ENCODE measurements around the gene FAP.

Gene FAP

DNA sequence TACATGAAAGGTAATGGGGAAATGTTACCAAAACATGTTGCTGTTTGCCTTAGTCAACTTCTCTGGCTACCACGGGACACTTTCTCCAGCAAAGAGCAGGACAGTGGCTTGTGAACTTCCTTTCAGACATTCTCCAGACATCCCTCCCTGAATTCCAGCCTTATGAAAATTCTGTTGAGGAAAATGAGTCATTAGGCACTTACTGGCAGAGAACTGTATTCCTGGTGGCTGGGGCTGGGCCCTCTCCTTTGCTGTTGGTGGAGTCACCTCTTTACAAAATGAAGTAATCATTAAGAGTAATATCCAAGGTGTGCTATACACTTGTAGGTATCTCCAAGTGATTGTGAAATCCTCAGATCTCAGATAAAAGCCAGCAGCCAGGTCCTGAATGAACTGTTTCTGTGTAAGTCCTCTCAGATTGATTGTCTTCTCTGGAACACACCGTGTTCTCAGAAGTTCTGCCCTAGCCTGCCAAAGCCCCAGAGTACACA, 1.3 kb upstream of the FAP start:
- H3K27me3 ChIP-seq (ENCODE audit: insufficient read depth, poor library complexity, severe bottlenecking) = no peaks in the 10 kb centered on the region
- H3K4me3 ChIP-seq (replicated peaks; ENCODE audit: insufficient read depth, low read length) = no peak overlapping the region
- H3K27ac ChIP-seq (replicated peaks) = no peak overlapping the region
- no peak for TF ChIP-seq SPI1 (IDR thresholded peaks at IDR 0.05; ENCODE audit: borderline replicate concordance, low read depth)
- no peak for TF ChIP-seq POLR2AphosphoS5 (IDR thresholded peaks at IDR 0.05; ENCODE audit: low read depth)
- no peak for TF ChIP-seq GABPA (IDR thresholded peaks at IDR 0.05; ENCODE audit: low read depth)
- TF ChIP-seq, protein P1, sequence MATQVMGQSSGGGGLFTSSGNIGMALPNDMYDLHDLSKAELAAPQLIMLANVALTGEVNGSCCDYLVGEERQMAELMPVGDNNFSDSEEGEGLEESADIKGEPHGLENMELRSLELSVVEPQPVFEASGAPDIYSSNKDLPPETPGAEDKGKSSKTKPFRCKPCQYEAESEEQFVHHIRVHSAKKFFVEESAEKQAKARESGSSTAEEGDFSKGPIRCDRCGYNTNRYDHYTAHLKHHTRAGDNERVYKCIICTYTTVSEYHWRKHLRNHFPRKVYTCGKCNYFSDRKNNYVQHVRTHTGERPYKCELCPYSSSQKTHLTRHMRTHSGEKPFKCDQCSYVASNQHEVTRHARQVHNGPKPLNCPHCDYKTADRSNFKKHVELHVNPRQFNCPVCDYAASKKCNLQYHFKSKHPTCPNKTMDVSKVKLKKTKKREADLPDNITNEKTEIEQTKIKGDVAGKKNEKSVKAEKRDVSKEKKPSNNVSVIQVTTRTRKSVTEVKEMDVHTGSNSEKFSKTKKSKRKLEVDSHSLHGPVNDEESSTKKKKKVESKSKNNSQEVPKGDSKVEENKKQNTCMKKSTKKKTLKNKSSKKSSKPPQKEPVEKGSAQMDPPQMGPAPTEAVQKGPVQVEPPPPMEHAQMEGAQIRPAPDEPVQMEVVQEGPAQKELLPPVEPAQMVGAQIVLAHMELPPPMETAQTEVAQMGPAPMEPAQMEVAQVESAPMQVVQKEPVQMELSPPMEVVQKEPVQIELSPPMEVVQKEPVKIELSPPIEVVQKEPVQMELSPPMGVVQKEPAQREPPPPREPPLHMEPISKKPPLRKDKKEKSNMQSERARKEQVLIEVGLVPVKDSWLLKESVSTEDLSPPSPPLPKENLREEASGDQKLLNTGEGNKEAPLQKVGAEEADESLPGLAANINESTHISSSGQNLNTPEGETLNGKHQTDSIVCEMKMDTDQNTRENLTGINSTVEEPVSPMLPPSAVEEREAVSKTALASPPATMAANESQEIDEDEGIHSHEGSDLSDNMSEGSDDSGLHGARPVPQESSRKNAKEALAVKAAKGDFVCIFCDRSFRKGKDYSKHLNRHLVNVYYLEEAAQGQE (IDR thresholded peaks at IDR 0.05; ENCODE audit: insufficient replicate concordance, low read depth) = no peak
- TF ChIP-seq, protein P2, sequence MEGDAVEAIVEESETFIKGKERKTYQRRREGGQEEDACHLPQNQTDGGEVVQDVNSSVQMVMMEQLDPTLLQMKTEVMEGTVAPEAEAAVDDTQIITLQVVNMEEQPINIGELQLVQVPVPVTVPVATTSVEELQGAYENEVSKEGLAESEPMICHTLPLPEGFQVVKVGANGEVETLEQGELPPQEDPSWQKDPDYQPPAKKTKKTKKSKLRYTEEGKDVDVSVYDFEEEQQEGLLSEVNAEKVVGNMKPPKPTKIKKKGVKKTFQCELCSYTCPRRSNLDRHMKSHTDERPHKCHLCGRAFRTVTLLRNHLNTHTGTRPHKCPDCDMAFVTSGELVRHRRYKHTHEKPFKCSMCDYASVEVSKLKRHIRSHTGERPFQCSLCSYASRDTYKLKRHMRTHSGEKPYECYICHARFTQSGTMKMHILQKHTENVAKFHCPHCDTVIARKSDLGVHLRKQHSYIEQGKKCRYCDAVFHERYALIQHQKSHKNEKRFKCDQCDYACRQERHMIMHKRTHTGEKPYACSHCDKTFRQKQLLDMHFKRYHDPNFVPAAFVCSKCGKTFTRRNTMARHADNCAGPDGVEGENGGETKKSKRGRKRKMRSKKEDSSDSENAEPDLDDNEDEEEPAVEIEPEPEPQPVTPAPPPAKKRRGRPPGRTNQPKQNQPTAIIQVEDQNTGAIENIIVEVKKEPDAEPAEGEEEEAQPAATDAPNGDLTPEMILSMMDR (IDR thresholded peaks at IDR 0.05; ENCODE audit: insufficient read depth, low read length) = no peak
- no peak for DNase-seq (ENCODE audit: low read depth in 1 of 2, low spot score in 1 of 2)

DNA sequence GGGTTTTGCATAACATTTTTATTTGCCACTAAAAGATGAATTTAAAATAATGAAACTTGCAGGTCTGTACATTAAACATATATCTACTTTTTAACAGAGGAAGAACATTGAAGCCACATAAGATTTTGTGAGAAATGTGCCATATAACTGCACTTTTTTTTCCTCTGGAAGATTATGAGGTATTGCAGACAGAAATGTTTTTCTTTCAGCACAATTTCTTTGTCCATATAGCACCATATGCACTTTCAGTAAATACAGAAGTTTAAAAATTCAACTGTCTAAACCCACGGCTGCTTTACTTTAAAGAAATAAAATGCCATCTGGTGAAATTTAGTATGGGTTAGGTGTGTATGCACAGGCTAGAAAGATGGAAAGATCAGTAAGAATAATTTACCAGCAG, 470 bp upstream of the FAP start:
- DNase-seq (ENCODE audit: low read depth in 1 of 2, low spot score in 1 of 2) = no peak
- Histone ChIP-seq H3K4me3 (replicated peaks; ENCODE audit: insufficient read depth, low read length) (no peak overlapping the region), H3K27me3 (ENCODE audit: insufficient read depth, poor library complexity, severe bottlenecking) (no peaks in the 10 kb centered on the region), H3K27ac (replicated peaks) (no peak overlapping the region)
- TF ChIP-seq SPI1 (IDR thresholded peaks at IDR 0.05; ENCODE audit: borderline replicate concordance, low read depth) = no peak
- no peak for TF ChIP-seq GABPA (IDR thresholded peaks at IDR 0.05; ENCODE audit: low read depth)
- TF ChIP-seq, protein P2 (IDR thresholded peaks at IDR 0.05; ENCODE audit: insufficient read depth, low read length) = no peak
- TF ChIP-seq POLR2AphosphoS5 (IDR thresholded peaks at IDR 0.05; ENCODE audit: low read depth) = no peak
- TF ChIP-seq, protein P1 (IDR thresholded peaks at IDR 0.05; ENCODE audit: insufficient replicate concordance, low read depth) = no peak

DNA sequence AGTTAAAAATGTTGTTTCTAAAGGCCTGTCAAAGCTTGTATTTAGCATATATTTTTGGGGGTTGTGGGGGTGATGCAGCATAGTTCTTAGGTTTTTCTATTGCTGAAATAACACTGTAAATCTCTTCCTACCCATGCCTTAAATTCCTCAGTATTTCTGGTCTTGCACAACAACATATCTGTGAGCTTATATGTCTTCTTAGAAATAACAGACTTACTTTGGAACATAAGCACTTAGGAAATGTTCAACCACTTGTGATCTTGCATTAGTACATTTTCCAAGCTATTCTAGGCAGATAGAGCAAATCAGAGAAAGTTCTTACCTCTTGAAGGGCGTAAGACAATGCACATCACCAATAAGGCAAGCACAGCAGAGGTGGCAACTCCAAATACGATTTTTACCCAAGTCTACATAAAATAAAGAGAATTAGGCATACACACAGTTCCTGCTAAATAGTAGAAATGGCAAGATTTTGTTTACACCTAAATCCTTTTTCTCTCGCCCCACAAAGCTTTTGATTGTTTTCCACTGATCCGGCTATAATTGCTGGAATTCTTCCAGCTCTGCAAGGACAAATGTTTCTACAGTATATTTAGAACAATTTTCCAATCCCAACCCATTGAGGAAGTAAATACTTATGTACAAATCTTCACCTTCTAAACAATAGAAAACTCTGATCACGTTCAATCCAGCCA, 512 bp downstream of the FAP start:
- Histone ChIP-seq H3K27ac (replicated peaks) (no peak overlapping the region), H3K27me3 (ENCODE audit: insufficient read depth, poor library complexity, severe bottlenecking) (no peaks in the 10 kb centered on the region), H3K4me3 (replicated peaks; ENCODE audit: insufficient read depth, low read length) (no peak overlapping the region)
- no peak for DNase-seq (ENCODE audit: low read depth in 1 of 2, low spot score in 1 of 2)
- TF ChIP-seq, protein P2 (IDR thresholded peaks at IDR 0.05; ENCODE audit: insufficient read depth, low read length) = no peak
- no peak for TF ChIP-seq GABPA (IDR thresholded peaks at IDR 0.05; ENCODE audit: low read depth)
- TF ChIP-seq POLR2AphosphoS5 (IDR thresholded peaks at IDR 0.05; ENCODE audit: low read depth) = no peak
- TF ChIP-seq, protein P1 (IDR thresholded peaks at IDR 0.05; ENCODE audit: insufficient replicate concordance, low read depth) = no peak
- TF ChIP-seq SPI1 (IDR thresholded peaks at IDR 0.05; ENCODE audit: borderline replicate concordance, low read depth) = no peak

Data from HL-60 (cell line).